ENCODE measurements around the gene CAPZB. TPM values are rescaled to one million over a fixed set of nuclear protein-coding genes. Genes with fewer than 3 reads are reported as not detected.
A peak's percentile ranks its signal among the peaks of the same experiment; 100 is the strongest.

CAPZB gene
- total RNA-seq, 1 experiment from 2014 or later, result 348 TPM

GRCh38 chr1:19481826-19482398, 3.4 kb downstream of the CAPZB start:
- H2BK20ac ChIP-seq (ENCODE audit: low read depth, low read length, poor library complexity, severe bottlenecking), result no peak overlapping the region
- no CpG with 5 or more reads among the region's 4 CpGs for WGBS (ENCODE audit: extremely low coverage, insufficient read length, low lambda C conversion rate)
- no peak overlapping the region for H3T11ph ChIP-seq (ENCODE audit: low read length)
- H3K23ac ChIP-seq (ENCODE audit: insufficient read length, low read depth, low read length), result no peak overlapping the region
- H3K4me1 ChIP-seq (ENCODE audit: insufficient read depth, low read length), result peaks cover 41% of the 10 kb centered on the region
- H4K5ac ChIP-seq (ENCODE audit: insufficient read length, low read depth, low read length), result no peak overlapping the region
- H3K27me3 ChIP-seq (ENCODE audit: insufficient read depth, low read length), result no peaks in the 10 kb centered on the region
- H2BK120ac ChIP-seq (ENCODE audit: low read depth, low read length, poor library complexity, severe bottlenecking), result no peak overlapping the region
- no peak overlapping the region for H4K91ac ChIP-seq (ENCODE audit: insufficient read length, low read depth, low read length)
- H3K79me2 ChIP-seq (ENCODE audit: insufficient read depth, low read length), result peaks cover 72% of the 10 kb centered on the region
- H3K4me2 ChIP-seq (ENCODE audit: insufficient read depth, insufficient read length, low read length), result peak overlapping the region; percentile 49
- H3K14ac ChIP-seq (ENCODE audit: insufficient read depth, low read length), result peak overlapping the region; percentile 41; the same call in 1 of the 2 replicates
- H2AK5ac ChIP-seq (ENCODE audit: insufficient read length, low read length), result no peak overlapping the region
- Mint-ChIP-seq H3K36me3 (ENCODE audit: insufficient read depth in 1 of 3, low read depth in 3 of 3) (peaks cover 13 to 30% (median 28%) of the 10 kb centered on the region in 3 experiments; a peak in 6 of 7 replicates), H3K27me3 (ENCODE audit: low read depth) (no peaks in the 10 kb centered on the region), H3K4me3 (peak overlapping the region; percentile 51 to 95), H3K4me1 (peaks cover 69 to 71% of the 10 kb centered on the region in 2 experiments), H3K27ac (peak overlapping the region; percentile 72 to 95 (median 85)), H3K9me3 (no peaks in the 10 kb centered on the region)
- no peak overlapping the region for H3K27ac ChIP-seq (ENCODE audit: insufficient read length, low read depth, low read length)
- H2AFZ ChIP-seq (ENCODE audit: low read length), result no peak overlapping the region
- H3K18ac ChIP-seq (ENCODE audit: insufficient read length, low read depth, low read length), result no peak overlapping the region
- H4K8ac ChIP-seq (replicated peaks; ENCODE audit: insufficient read length, low read depth, low read length), result no peak overlapping the region
- no peak overlapping the region for H2BK5ac ChIP-seq (ENCODE audit: insufficient read length, low read length)
- TF ChIP-seq, protein P1, sequence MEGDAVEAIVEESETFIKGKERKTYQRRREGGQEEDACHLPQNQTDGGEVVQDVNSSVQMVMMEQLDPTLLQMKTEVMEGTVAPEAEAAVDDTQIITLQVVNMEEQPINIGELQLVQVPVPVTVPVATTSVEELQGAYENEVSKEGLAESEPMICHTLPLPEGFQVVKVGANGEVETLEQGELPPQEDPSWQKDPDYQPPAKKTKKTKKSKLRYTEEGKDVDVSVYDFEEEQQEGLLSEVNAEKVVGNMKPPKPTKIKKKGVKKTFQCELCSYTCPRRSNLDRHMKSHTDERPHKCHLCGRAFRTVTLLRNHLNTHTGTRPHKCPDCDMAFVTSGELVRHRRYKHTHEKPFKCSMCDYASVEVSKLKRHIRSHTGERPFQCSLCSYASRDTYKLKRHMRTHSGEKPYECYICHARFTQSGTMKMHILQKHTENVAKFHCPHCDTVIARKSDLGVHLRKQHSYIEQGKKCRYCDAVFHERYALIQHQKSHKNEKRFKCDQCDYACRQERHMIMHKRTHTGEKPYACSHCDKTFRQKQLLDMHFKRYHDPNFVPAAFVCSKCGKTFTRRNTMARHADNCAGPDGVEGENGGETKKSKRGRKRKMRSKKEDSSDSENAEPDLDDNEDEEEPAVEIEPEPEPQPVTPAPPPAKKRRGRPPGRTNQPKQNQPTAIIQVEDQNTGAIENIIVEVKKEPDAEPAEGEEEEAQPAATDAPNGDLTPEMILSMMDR (conservative IDR thresholded peaks at IDR 0.05), result no peak
- no peak overlapping the region for H3K4ac ChIP-seq (ENCODE audit: low read depth, low read length)
- no peak overlapping the region for H3K56ac ChIP-seq (ENCODE audit: insufficient read length, low read depth, low read length)
- no peak overlapping the region for H2BK12ac ChIP-seq (ENCODE audit: insufficient read length, low read depth, low read length)
- H3K79me1 ChIP-seq (ENCODE audit: insufficient read depth, low read depth, low read length, poor library complexity, severe bottlenecking), result peaks cover 12% of the 10 kb centered on the region
- DNase-seq, result peak; percentile 70
- H3K23me2 ChIP-seq (ENCODE audit: insufficient read length, low read depth, low read length, poor library complexity, severe bottlenecking), result peaks cover 8% of the 10 kb centered on the region
- no peak overlapping the region for H3K9ac ChIP-seq (ENCODE audit: extremely low read depth, insufficient read length, low read length)
- H4K20me1 ChIP-seq (ENCODE audit: control insufficient read depth, insufficient read depth, insufficient read length), result no peaks in the 10 kb centered on the region
- no peak overlapping the region for H2BK15ac ChIP-seq (ENCODE audit: low read depth, low read length)
- no peaks in the 10 kb centered on the region for H3K9me3 ChIP-seq (ENCODE audit: control insufficient read depth, low read depth, low read length)

All from H9 (cell line).